ENCODE results near the gene SLK.

The SLK gene

DNA sequence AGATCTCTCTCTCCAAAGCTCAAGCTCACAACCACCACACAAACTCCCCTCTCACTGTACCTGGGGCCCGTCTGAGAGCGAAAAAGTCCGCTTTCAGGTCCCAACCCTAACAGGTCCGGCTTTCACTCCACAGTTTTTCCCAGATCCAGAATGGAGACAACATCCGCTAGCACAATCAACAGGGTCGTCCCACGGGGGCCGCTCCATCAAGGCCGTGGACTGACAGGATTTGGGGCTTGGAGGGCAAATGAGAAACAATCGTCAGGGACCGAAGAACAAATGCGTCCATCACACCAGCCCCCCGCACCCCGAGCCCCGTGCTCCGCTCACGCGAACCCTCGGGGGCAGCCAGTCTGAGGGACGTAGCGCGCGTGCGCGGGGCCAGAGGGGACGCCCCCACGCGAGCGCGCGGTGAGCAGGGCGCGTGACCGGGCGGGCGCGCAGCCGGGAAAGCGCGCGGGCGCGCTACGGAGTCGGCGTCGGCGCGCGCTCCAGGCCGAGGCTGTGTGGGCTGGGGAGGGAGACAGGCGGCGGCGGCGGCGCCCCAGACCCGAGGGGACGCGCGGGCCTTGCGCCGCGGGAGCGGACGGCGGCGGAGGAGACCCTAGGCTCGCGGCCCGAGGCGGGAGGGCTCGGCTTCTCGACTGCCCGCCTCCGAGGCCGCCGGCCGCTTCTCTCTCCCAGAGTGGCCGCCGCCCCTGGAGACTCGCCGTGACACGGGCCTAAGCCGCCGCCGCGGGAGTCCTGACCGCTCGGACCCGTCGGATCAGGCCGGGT is at the start of gene SLK:
SLK (plus strand) TSS at position 470 of the 777 bp plus-strand sequence. CDS start 606 bp downstream, outside the sequence.
- no peak for DNase-seq (ENCODE audit: low read depth, low spot score)

DNA sequence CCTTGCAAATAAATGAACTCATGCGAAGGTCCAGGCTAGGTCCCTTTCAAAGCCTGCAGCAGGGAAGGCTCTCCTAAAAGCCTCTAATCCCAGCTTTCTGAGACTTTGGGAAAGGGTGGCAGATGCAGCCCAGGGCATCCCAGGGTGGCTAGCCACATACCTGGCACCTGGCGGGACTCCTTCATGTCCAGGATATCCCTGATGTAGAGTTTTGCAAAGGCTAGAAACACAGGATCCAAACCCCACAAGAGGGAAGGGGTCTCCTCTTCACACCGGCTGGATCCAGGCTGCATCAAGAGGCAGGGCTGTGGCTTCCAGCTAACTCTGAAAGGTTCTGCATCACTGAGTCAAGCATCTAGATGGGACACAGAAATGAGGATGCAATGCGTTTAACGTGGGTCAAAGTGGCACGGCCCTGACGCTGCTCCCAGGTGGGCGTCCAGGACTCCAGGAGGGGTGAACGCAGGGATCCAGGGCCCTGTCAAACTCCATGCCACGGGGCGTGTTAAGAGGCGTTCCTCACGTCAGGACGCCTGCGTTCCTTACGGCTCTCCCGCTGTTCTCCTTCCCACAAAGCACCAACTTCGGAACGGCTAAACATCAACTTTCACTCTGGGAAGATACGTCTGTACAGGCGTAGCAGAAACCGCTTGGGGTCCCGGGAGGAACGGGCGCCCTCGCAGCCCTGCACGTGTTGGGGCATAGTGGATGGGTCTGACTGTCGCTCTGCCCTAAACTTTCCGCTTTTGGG is 49.5 kb upstream of the SLK start:
- no peak for DNase-seq (ENCODE audit: low read depth, low spot score)

DNA sequence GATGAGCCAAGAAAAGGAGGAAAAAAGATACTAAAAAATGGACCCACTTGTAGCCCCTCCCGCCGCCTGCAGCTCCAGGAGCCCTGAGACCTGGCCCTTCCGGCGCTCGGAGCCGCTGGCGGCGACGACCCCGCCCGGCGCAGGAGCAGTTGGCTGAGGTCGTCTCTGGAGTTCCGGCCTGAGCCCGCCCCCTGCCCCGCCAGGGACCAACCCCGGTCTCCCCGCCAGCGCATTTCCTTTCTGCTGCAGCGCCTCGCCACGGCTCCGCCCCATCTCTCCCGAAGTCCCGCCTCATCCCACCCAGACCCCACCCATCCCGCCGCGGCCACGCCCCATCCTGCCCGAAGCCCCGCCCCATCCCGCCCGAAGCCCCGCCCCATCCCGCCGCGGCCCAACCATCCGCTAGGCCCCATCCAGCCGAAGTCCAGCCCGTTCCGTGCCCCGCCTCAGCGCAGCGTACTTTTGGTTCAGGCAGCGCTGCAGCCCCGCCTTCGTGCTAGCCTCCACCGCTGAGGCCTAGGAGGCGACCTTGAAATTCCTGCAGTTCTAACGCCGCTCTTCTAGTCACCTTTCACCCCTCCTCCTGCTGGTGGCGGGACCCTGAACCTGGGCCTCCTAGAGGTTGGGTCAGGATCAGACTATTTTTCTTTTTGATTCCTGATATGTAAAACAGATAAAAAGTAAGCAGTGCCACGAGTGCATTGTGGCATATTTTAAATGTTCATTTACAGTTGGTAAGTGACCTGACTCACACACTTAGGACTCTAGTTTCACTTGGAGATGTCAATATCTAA is 48.7 kb upstream of the SLK start, which contains the start of gene STN1:
STN1 (minus strand) TSS at position 132 of the 794 bp plus-strand sequence. CDS start 590 bp downstream, outside the sequence.
- peak; percentile 94 for DNase-seq (ENCODE audit: low read depth, low spot score)

DNA sequence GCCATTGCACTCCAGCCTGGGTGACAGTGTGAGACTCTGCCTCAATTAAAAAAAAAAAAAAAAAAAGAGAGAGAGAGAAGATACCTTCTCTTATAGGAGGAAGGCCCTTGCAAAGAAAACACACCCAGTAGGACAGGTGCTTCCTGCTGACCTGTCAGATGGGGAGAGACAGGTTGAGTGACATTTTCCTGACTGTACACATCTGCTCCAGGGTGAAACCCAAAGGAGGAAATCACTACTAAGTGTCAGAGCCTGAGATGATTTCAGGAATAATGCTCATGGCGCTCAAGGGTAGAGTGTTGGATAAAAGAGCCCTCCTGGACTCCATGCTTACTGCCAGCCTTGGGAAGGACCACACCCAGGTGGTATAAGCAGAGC is 47.3 kb upstream of the SLK start:
- DNase-seq (ENCODE audit: low read depth, low spot score): no peak

DNA sequence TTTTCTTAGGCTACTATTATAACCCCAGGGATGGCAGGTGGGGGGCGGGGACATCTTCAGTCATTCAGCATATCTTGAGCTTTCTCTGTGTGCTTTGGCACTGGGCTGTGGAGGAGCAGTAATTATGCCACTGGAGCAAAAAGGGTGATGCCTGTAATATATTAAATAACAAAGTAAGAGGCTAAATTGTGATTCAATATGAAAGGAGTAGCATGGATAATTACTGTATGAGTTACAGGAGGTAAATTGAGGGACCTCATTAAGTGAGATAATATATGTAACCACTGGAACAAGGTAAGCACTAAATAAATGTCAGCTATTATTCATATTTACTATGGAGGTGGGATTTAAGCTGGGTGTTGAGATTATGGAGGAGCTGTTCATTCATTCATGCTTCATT is 45.7 kb upstream of the SLK start:
- no peak for DNase-seq (ENCODE audit: low read depth, low spot score)

DNA sequence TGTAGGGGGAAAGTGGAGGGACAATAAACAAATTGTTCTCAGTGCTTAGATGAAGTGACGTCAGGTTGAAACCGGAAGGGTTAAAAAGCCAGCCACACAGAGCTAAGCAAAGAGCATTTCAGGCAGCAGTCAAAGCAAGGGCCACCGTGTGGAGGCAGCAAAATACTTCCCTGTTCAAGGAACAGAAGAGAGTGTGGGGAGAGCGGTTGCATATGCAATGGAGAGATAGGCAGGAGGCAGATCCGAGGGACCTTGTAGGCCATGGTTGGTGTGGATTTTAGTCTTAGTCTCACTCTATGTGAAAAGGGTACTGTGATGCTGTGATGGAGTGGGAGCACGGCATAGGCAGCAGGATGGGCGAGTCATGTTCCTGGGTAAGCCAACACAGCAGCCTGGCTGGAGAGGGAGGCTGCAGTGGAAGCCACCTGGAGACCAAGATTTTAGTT is 45.2 kb upstream of the SLK start:
- no peak for DNase-seq (ENCODE audit: low read depth, low spot score)

DNA sequence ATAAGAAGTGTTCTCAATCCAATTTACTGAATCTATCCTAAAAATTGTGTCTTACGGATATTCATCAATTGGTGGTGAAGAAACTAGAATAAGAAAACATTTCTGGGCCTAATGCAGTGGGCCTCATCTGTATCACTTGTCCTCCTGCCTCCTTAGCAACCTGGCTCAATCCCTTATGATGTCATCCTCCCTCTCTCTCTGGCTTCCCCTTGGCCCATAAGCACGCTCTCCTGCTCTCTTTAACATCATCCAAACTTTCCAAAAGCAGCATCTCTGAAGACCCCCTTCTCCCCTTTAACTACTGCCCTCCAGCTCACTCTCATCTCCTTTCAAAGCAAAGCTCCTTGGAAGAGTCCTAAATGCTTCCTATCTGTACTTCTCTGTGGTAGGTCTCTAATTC is 44.3 kb upstream of the SLK start:
- no peak for DNase-seq (ENCODE audit: low read depth, low spot score)

DNA sequence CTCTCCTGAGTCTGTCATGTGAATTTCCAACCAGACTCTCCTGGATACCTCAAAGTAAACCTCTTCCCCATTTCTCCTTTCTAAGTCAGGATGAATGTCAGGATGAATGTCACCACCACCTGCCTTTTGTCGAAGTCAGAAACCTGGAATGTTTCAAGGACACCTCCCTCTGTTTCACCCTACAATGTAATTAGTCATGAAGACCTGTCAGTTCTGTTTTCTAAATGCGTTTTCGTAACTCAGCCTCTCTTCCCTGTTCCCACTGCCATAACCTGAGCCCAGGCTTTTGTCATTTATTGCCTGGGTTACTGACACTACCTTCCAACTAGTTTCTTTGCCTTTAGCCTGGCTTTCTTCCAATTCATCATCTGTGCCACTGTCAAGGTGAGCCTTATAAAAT is 43.4 kb upstream of the SLK start:
- no peak for DNase-seq (ENCODE audit: low read depth, low spot score)

DNA sequence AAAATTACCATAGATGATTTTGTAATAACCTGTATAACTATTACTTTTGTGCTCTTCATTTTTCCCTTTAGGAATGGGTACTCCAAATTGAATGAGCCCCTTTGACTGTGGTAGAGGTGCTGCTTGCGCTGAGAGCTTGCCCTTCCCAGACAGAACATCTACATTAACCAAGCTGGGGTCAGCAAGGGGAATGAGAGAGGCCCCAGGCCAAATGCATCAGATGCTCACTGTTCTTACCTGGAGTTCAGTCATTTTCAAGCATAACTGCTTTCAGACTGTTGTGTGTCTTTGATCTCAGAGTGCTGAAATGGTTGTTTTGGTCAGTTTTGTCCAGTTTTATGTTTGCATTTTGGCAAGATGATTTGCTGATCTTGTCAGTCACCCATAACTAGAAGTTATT is 41.3 kb upstream of the SLK start:
- DNase-seq (ENCODE audit: low read depth, low spot score): no peak

DNA sequence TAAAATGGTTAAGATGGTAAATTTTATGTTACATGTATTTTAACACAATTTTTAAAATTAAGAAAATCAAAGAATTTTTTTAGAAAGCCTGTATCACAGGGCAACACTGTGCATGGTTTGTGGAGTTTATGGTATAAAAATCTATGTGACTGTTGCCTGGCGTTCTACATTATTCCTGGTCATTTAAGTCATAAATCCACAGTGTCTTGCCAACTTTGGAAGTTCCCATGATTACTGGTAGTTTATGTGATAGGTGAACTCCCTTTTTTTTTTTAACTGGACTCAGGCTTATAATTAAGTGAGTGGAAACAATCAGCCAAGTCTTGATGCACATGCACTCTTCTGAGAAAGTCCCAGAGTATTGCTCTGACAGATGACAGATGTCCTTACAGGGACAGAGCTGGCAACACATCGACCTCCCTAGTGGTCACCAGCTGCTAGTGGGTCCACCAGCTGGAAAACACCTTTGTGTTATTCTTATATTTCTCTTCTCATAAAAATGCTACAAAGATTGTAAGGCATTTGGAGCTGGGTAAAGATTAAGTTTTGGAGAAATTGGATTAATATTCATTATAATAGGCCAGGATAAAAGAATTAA is 40.1 kb upstream of the SLK start:
- no peak for DNase-seq (ENCODE audit: low read depth, low spot score)

DNA sequence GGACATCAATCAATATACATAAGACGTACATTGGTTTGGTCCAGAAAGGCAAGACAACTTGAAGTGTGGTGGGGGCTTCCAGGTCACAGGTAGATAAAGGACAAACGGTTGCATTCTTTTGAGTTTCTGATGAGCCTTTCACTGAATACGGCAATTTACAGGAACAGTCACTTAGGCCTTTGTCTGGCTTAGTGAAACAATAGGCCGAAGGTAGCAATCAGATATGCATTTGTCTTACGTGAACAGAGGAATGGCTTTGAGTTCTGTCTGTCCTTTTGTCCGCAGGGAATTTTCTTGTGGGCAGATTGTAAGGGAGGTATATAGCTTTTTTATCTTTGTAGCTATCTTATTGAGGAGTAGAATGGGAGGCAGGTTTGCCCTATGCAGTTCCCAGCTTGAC is 38.2 kb upstream of the SLK start:
- no peak for DNase-seq (ENCODE audit: low read depth, low spot score)

DNA sequence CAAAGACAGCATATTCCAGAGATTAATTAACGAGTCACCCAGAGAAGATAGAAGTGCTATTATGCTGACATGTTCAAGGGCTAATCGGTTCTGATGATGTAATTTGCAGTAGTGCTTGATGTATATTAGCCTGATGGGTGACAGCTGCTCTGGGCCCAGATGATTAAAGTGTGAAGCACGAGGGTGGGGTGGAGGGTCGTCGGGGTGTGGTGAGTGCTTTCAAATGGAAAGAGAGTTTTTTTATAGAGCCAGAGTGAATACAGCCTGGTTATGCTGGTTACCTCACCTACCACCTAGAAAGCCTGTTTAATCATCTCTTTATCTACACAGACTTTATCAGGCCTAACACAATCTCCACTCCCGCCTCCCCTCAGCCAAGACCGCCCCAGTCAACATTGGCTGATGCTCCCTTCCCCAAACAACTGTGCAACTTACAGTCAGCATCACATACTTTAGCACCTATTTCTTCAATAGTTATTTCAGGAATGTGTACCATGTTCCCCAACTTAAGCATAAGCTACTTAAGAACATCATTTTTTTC is 37.5 kb upstream of the SLK start:
- no peak for DNase-seq (ENCODE audit: low read depth, low spot score)

DNA sequence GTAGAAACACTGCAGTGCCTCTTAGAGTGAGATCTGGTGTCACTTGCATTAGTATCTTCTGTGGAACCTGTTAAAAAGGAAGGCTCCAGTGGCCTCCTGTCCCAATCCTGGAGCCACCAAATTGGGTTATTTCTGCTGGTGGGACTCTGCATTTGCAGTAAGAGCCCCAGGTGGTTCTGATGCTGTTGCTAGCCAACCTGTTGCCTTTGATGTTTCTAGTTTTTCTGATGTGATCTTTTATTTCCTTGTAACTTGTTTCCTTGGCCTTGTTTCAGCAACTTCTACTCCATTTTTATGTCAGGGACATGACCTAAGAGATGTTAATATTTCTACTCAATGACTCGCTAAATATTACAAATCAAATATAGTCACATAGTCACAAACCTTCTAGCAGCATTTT is 36.5 kb upstream of the SLK start:
- DNase-seq (ENCODE audit: low read depth, low spot score): no peak

DNA sequence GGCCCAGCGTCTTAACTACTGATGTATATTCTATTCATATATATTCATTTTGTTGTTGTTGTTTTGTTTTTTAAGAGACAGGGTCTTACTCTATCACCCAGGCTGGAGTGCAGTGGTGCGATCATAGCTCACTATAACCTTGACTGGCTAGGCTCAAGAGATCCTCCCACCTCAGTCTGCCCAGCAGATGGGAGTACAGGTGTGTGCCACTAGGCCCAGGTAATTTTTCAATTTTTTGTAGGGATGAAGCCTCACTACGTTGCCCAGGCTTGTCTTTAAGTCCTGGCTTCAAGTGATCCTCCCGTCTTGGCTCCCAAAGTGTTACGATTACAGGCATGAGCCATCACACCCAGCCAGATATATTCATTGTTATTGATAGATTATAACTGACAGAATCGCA is 36.1 kb upstream of the SLK start:
- no peak for DNase-seq (ENCODE audit: low read depth, low spot score)

DNA sequence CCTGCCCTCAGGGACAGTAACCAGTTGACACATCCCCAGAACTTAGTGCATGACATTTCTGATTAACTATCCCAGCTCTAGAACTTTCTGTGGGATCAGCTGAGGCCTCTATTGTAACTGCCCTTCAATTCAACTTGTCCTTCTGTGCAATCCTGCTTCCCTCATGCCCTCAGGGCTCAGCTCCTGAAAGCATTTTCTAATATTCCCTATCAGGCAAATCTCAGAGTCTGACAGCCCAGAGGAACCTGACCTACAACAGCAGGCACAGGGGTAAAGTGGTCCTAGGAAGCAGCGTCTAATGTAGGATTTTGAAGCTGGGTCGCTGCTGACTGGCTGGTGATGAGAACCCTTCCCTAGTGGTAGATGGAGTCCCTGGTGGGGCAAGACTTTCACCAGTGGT is 35.3 kb upstream of the SLK start:
- no peak for DNase-seq (ENCODE audit: low read depth, low spot score)

DNA sequence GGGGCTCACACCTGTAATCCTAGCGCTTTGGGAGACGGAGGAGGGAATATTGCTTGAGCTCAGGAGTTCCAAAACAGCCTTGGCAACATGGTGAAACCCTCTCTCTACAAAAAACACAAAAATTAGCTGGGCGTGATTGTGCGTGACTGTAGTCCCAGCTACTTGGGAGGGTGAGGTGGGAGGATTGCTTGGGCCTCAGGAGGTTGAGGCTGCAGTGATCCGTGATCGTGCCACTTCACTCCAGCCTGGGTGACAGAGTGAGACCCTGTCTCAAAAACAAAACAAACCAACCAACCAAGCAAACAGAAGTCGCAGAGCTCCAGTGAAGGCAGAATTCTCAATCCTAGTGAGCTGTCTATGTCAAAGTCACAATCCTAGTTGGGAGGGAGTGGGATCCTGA is 34.7 kb upstream of the SLK start:
- no peak for DNase-seq (ENCODE audit: low read depth, low spot score)

DNA sequence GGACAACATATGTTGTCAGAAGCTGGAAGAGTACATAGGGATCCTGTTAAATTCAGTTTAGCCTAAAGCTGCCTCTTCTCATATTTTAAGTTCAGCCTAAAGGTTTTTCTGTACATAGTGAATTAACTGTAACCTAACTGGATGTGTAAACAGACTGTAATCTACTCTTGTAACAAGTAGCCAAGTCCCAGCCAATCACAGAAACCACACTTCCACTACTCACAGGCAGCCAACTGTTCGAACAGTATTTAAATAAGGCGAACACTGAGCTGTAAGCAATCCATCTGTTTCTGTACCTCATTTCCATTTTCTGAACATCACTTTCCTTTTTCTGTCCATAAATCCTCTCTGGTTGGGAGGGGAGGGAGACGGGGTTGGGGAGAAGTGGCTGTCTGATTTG is 34.0 kb upstream of the SLK start:
- DNase-seq (ENCODE audit: low read depth, low spot score): no peak

DNA sequence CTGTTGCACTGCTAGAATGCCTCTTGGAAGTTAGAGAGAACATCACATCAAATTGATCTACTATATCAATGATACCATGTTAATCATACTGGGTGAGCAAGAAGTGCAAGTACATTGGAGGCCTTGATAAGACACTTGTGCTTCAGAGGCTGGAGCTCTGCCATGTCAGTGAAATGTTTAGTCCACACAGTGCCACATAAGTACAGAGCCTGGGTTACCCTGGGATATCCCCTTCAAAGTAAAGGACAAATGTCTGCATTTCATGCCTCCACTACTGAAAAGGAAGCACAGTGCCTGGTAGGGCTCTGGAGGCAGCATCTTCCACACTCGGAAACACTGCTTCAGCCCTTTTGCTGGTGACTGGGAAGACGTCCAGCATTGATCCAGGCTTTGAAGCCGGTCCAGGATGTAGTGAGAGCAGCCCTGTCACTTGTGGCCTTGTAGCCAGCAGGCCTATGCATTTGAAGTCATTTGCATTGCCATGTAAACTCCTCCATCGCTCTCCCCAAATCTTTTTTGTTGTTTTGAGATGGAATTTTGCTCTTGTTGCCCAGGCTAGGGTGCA is 33.3 kb upstream of the SLK start:
- no peak for DNase-seq (ENCODE audit: low read depth, low spot score)

DNA sequence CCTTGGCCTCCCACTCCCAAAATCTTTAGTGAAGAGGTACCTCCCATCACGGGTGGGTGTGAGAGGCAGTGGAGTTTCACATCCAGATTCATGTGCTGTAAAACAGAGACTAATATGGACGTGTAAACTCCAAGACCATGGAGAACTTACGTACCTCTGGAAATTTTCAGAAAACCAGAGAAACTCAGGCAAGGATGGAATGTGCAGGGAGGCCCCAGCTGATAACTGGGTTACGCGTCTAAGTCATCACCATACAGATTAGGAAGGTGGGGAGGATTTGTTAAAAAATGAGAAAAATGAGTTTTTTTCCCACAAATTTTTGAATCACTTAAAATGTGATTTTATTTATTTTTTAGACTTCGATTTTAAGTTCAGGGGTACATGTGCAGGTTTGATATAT is 32.6 kb upstream of the SLK start:
- DNase-seq (ENCODE audit: low read depth, low spot score): no peak

DNA sequence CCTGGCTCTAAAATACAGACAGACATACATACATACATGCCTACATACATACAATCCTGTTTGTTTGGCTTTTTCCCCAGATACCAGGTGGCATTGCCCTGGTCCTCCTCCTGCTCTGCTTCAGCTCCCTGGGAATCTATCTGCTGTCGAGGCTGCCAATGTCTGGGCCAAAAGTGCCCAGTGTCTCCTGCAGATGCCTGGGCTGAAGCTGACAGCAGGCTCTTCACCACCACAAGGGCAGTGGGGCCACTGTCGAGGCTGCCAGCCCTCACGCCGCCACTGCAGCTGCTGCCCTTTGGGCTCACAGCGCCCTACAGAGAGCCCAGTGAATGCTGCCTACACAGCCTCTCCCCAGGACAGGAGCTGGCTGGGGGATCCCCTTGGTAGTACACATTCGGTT is 30.9 kb upstream of the SLK start:
- DNase-seq (ENCODE audit: low read depth, low spot score): no peak

DNA sequence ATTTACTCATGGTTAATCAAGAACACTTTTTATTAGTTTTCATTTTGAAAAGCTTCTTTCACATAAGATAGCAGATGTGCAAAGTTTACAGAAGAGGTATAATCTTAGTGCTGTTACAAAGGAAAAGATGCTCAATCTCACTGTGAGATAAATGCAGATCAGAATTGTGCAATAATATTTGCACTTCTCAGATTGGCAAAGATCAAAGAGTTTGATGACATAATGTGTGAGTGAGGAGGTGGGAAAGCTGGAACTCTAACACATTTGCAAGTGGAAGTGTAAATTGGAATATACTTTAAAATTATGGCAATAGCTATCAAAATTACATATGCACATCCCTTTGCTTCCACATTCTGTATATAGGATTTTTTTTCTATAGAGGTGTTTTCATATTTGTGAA is 27.4 kb upstream of the SLK start:
- DNase-seq (ENCODE audit: low read depth, low spot score): no peak
